Measurements from ENCODE around the gene ZNF644.

The ZNF644 gene

DNA sequence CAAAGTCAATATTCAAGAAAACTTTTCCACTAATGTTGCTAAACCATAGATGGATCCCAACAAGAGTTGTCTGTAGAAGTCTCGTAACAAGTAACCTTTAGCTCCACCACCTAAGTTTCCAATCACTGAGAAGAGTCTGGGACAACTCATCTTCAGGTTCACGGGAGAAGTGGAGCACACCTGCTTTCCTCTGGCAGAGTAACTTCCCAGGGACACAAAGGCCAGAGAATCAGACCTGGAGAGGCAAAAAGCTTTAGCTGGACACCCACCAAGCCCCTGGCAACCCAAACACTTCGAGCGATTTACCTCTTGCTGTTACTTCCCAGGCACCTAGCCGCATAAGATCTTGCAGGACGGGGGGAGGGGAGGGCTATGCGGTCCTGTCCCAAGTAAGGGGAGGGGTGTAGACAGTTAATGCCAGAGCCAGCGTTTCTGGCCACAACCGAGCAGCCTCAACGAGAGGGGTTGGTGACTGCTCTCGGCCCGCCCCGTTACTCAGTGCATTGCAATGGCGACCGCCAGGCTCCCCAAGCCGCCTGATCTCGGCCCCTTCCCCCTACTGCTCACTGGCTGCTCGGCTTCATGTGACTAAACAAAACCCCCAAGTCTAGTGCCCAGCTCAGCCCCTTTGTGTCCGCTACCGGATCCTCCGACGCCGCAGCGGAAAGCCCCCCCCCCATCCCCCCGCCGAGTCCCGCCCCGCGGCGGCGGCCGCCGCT lies 709 bp downstream of the ZNF644 start:
- DNase-seq = peak; percentile 90

DNA sequence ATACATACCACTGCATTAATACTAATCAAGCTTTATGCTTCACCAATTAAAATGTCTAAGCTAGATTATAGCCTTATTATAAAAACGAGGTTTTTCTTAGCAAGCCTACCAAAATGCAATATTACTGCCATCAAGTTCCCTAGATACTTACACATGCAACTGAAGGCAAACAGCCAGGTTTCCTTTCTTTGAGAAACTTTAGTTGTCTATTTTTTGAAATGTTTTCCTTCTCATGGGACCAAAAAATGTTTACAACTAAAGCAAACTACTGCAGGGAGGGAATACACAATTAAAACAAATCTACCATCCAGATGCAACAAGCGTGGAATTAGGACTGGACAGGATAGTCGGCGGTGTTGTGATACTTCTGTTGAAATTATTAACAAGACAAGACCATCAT lies 1.3 kb downstream of the ZNF644 start:
- DNase-seq = peak; percentile 1

- peak; percentile 7 for DNase-seq
These were observed 3.8 kb downstream of the ZNF644 start for GRCh38 chr1:91018006-91018405.

GRCh38 chr1:91015794-91016550 lies 5.9 kb downstream of the ZNF644 start:
- peak; percentile 58 for DNase-seq

- DNase-seq = no peak
These were observed 6.5 kb downstream of the ZNF644 start for GRCh38 chr1:91015358-91015780.

GRCh38 chr1:91014475-91014874 lies 7.4 kb downstream of the ZNF644 start:
- DNase-seq = no peak

GRCh38 chr1:91013302-91013701 lies 8.5 kb downstream of the ZNF644 start:
- no peak for DNase-seq

GRCh38 chr1:91012196-91012595 lies 9.6 kb downstream of the ZNF644 start:
- no peak for DNase-seq

DNA sequence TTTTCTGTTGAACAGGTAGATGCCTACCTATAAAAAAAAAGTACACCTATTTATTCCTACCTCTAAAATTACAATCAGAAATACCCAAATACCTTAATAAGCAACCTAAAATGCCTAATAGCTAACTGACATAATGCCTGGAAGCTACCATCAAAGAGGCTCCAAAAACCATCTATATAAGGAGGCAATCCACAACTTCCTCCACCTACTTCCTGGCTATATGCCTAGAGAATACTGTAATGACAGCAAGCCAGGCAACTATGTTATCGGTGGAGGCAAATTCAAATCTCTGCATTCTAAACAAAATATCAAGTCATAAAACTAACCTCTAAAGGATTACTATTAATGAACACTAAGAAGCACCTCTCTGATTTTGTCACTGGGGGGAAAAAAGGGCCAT lies 10.1 kb downstream of the ZNF644 start:
- DNase-seq = no peak

DNA sequence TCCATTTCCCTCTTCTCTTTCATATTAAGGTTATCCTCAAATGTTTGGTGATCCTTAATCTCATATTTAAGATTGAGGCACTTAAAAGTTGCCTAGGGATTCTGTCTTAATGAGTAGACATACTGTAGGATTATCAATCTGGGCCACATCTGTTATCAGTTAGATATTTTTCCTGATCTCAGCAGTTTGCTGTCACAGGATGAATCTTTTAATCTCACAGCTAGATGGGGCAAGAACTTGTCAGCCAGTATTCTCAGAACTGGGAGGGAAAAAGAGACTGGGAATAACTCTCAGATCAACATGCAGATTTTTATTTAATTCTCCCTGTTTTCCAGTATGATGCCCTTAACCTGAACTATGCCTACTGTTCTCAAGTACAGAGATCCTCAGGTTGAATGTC lies 14.0 kb downstream of the ZNF644 start:
- DNase-seq = no peak

DNA sequence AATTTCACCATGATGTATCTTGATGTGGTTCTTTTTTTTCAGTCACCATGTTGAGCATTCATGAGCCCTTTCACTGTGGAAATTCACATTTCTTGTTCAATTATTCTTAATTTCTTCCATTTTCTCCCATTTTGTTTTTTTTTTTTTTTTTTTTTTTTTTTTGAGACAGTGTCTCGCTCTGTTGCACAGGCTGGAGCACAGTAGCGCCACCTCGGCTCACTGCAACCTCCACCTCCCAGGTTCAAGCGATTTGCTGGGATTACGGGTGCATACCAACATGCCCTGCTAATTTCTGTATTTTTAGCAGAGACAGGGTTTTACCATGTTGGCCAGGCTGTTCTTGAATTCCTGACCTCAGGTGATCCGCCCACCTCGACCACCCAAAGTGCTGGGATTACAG lies 14.7 kb downstream of the ZNF644 start:
- DNase-seq = no peak

DNA sequence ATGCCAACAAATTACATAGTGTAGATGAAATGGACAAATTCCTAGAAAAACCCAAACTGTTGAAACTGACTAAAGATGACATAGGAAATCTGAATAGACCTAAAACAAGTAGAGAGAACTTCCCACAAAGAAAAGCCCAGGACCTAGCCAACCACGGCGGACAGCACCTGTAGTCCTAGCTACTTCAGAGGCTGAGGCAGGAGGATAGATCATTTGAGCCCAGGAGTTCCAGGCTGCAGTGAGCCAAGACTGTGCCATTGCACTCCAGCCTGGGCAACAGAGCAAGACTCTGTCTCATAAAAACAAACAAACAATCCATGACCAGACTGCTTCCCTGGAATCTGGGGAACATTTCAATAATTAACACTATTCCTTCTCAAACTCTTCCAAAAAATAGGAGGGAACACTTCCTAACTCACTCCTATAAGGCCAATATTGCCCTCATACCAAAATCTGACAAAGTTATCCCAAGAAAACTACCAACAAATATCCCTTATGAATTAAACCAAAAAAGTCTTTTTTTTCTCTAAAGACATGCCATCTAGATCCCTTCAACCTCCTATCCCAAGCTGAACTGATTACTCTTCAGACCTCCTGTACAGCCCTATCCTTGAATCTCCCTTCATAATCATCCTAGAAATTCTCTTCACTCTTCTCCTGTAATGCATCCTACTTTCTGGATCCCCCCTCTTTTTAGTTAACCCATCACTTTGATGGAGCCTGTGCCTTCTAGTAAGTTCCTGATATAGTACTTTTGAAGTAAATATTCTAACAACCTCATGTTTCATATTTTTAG lies 15.5 kb downstream of the ZNF644 start:
- DNase-seq = no peak

- no peak for DNase-seq
These were observed 16.6 kb downstream of the ZNF644 start for GRCh38 chr1:91005285-91005684.

DNA sequence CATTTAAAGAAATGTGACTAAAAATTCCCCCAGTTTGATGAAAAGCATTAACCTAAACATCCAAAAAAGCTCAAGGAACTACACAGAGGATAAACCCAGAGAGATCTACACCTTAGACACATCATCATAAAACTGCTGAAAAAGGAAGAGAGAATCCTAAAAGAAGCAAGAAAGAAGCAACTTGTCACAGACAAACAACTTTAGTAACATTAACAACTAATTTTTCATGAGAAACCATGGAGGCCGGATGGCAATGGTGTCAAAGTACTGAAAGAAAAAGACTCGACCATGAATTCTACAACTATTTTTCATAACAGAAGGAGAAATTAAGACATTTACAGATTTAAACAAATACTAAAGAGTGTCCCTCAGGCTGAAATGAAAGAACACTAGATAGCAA lies 17.7 kb downstream of the ZNF644 start:
- no peak for DNase-seq

GRCh38 chr1:90996742-90997413 lies 25.0 kb downstream of the ZNF644 start:
- no peak for DNase-seq

DNA sequence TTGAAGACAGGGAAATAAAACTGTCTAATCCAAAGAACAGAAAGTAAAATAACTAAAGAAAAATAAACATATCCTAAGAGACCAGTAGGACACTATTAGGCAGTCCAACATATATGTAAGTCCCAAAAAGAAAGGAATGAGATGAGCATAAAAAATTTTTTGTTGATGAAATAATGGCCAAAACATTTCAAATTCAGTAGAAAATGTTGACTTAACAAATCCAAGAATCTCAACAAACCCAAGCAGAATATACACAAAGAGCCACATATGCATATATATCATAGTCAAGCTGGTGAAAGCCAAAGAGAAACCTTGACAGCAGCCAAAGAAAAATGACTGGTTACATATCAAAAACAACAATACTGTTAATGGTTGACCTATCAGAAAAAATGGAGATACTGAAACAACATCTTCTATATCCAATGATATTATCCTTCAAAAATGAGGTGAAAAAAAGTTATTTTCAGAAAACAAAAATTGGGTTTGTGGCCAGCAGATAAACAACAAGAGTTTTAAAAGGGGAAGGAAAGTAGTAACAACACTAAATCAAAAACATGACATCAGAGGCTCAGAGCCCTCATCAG lies 26.4 kb downstream of the ZNF644 start:
- no peak for DNase-seq

GRCh38 chr1:90994461-90994860 lies 27.4 kb downstream of the ZNF644 start:
- no peak for DNase-seq

DNA sequence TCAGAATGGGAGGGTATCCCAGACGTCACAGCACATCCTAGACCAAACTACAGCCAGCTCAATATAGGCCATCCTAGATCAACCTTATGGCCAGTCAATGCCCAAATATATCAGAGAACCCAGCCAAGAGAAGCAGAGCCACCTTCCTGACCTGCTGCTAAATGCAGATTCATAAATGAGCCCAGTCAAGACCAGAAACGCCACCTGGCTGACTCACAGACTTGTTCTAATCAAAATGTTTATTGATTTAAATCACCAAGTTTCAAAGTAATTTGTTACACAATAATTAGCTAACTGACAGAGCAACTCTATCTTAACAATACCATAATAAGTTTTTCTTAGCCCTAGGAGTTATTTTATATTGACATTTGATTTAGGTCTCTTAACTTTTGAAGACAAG lies 28.6 kb downstream of the ZNF644 start:
- DNase-seq = no peak

DNA sequence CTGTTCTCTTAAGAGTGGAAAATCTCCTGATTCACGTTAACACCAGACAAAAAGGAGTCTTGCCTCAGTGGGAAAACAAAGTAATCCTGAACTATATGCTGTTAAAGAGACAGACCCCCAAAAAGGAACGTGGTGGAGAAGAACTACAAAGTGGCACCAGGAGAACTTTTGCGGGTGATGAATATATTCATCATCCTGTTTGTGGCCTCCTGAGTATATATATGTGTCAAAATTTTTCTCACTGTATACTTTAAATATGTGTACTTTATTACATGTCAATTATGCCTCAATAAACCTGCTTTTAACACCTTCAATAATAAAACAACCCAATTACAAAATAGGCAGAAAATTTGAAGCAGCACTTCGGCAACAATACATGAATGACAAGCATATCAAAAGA lies 31.1 kb downstream of the ZNF644 start:
- DNase-seq = no peak

GRCh38 chr1:90989990-90990389 lies 31.8 kb downstream of the ZNF644 start:
- DNase-seq = no peak

DNA sequence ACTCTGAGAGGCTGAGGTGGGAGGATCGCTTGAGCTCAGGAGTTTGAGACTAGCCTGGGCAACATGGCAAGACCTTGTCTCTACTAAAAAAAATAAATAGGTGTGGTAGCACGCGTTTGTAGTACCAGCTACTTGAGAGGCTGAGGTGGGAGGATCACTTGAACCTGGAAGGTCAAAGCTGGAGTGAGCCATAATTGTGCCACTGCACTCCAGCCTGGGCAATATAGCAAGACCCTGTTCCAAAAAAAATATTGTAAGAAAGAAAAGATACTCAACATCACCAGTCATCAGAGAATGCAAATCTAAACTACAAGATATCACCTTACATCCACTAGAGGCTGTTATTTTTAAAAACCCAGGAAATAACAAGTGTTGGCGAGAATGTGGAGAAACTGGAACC lies 32.5 kb downstream of the ZNF644 start:
- no peak for DNase-seq

DNA sequence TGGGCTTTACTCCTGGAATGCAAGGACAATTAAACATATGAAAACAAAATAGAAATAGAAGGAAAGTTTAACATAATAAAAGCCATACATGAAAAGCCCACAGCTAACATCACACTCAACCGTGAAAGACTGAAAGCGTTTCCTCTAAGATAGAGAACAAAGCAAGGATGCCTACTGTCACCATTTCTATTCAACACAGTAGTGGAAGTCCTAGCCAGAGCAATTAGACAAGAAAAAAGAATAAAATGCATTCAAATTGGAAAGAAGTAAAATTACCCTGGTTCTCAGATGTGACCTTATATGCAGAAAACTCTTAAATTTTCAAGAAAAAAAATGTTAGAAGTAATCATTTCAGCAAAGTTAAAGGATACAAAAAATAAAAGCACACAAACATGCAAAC lies 34.0 kb downstream of the ZNF644 start:
- no peak for DNase-seq

- no peak for DNase-seq
These were observed 34.9 kb downstream of the ZNF644 start for GRCh38 chr1:90986953-90987352.
